ENCODE measurements around the gene TOR2A.
"Not testable (repeated sequence)": the region's sequence is repeated elsewhere in the genome, so short reads cannot be mapped to it uniquely, and the experiment has no call there.

DNA sequence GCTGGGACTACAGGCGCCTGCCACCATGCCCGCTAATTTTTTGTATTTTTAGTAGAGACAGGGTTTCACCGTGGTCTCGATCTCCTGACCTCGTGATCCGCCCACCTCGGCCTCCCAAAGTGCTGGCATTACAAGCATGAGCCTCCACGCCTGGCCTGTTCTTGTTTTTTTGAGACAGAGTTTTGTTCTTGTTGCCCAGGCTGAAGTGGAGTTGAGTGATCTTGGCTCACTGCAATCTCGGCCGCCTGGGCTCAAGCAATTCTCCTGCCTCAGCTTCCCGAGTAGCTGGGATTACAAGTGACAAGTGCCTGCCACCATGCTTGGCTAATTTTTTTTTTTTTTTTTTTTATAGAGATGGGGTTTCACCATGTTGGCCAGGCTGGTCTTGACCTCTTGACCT, 21.7 kb upstream of the TOR2A start:
- not testable (repeated sequence) for TF ChIP-seq CTCF (IDR thresholded peaks at IDR 0.05; ENCODE audit: low read depth, low read length); EZH2phosphoT487 (IDR thresholded peaks at IDR 0.05; ENCODE audit: low read depth)

All from OCI-LY3 (cell line).